Placental epithelial cell (primary cell): Measurements from ENCODE around the gene REG1A. TPM values are rescaled to one million over a fixed set of nuclear protein-coding genes. Genes with fewer than 3 reads are reported as not detected.

Experiments
- total RNA-seq: library from RNA; depleted of rRNA; stranded (reverse); fragments of >200 nt; gene quantifications from 2 replicates; pipeline ENCODE4 v1.2.3, GENCODE V29; 2012

REG1A gene, protein sequence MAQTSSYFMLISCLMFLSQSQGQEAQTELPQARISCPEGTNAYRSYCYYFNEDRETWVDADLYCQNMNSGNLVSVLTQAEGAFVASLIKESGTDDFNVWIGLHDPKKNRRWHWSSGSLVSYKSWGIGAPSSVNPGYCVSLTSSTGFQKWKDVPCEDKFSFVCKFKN
- not detected in 2 replicates for total RNA-seq

DNA sequence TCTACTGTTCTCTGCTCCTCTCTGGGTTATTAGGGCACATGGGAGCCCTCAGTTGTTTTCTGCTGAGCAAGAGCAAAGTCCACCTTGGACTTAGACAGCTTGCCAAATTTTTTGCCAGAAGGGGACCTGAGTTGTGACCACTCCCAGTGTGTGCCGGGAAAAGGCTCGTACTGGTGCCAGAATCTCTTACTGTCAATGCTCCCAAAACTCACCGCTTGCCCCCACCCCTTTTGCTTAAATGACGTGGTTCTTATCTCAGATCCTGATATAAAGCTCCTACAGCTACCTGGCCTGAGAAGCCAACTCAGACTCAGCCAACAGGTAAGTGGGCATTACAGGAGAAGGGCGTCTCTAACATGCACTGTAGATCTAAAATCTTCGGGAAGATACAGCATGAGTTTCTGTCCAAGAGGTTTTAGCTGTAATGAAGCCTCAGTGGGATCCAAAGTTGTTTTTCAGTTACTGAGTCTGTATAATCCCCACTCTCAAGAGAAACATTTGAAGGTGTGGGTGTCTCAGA, at the start of gene REG1A:
Gene REG1A, plus strand, starts transcription at position 295 of the 520 bp plus-strand sequence. CDS start 374 bp downstream, outside the sequence.

DNA sequence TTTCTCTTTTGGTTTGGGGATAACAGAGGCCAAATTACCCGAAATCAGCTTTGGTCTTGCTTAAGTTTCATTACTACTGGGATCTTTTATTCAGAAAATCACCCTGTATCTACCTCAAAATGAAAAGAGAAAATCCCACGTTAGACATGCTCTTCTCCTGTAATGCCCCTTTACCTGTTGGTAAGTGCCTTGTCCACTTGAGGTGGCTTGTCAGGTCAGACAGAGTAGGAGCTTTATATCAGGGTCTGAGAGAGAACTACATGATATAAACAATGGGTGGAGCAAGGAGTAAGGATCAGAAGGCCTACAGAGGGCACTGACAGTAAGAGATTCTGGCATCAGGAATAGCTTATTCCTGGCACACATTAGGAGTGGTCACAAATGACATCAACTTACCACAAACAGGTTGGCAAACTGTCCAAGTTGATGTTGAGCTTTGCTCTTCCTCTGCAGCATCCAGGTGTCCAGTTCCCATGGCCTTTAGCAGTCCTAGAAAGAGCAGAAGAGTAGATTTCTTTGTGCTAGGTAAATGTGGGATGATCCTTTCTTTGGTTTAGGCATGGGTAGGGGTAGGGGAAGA, 32.4 kb upstream of the REG1A start, which contains the start of gene REG1B:
Gene REG1B, minus strand, starts transcription at position 209 of the 580 bp plus-strand sequence. CDS start 381 bp downstream, outside the sequence.

GRCh38 chr2:79159653-79160052, 39.4 kb downstream of the REG1A start, which contains the start of gene REG3A:
Gene REG3A, minus strand, starts transcription at chr2:79159753. Its CDS starts 348 bp downstream, at chr2:79159405.

Other genes starting within 250 kb of the REG1A start
- not detected in 2 replicates for gene REG3G, start 94.8 kb upstream of the REG1A start, total RNA-seq
- not detected in 2 replicates for gene REG1B, start 32.5 kb upstream of the REG1A start, total RNA-seq
- not detected in 2 replicates for gene REG3A, start 39.3 kb downstream of the REG1A start, total RNA-seq